HL-60 (cell line): ENCODE results near the gene NUTM2G.
"Not testable (repeated sequence)": the region's sequence is repeated elsewhere in the genome, so short reads cannot be mapped to it uniquely, and the experiment has no call there.

Experiments used
- GABPA ChIP-seq: IDR thresholded peaks from 2 replicates; pipeline ENCODE4 v1.6.1; 2012; ENCODE audit warnings: low read depth
- POLR2AphosphoS5 ChIP-seq: IDR thresholded peaks from 2 replicates; pipeline ENCODE4 v1.6.1; 2012; ENCODE audit warnings: low read depth
- SPI1 ChIP-seq: IDR thresholded peaks from 2 replicates; pipeline ENCODE4 v1.6.1; 2012; ENCODE audit warnings: low read depth, mild to moderate bottlenecking, borderline replicate concordance
- TF ChIP-seq, protein P1 (sequence below): IDR thresholded peaks from one replicate; pipeline ENCODE4 v1.5.1; 2011; ENCODE audit warnings: low read length, control low read depth, inconsistent platforms; ENCODE audit not compliant: insufficient read depth
- TF ChIP-seq, protein P2 (sequence below): IDR thresholded peaks from 2 replicates; pipeline ENCODE4 v1.6.1; 2012; ENCODE audit warnings: low read depth; ENCODE audit not compliant: insufficient replicate concordance

DNA sequence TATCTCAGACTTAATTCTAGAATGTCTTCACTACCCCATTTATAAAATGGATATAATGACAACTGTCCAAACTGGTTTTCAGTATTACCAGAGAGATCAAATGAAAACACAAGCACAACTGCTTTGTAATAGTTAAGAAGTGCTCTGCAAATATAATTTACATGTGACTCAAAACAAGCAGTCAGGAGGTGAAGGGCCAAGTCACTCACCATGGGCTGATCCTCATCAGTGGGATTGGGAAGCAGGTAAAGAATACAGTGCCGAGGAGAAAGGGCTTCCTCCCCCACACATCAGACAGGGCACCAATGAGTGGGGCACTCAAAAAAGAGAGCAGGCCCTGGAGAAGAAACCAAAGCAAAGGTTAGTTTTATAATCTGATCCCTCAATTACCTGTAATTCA lies 20.7 kb downstream of the NUTM2G start:
- TF ChIP-seq POLR2AphosphoS5, SPI1, GABPA: not testable (repeated sequence)
- TF ChIP-seq, protein P1, sequence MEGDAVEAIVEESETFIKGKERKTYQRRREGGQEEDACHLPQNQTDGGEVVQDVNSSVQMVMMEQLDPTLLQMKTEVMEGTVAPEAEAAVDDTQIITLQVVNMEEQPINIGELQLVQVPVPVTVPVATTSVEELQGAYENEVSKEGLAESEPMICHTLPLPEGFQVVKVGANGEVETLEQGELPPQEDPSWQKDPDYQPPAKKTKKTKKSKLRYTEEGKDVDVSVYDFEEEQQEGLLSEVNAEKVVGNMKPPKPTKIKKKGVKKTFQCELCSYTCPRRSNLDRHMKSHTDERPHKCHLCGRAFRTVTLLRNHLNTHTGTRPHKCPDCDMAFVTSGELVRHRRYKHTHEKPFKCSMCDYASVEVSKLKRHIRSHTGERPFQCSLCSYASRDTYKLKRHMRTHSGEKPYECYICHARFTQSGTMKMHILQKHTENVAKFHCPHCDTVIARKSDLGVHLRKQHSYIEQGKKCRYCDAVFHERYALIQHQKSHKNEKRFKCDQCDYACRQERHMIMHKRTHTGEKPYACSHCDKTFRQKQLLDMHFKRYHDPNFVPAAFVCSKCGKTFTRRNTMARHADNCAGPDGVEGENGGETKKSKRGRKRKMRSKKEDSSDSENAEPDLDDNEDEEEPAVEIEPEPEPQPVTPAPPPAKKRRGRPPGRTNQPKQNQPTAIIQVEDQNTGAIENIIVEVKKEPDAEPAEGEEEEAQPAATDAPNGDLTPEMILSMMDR, result not testable (repeated sequence)
- TF ChIP-seq, protein P2, sequence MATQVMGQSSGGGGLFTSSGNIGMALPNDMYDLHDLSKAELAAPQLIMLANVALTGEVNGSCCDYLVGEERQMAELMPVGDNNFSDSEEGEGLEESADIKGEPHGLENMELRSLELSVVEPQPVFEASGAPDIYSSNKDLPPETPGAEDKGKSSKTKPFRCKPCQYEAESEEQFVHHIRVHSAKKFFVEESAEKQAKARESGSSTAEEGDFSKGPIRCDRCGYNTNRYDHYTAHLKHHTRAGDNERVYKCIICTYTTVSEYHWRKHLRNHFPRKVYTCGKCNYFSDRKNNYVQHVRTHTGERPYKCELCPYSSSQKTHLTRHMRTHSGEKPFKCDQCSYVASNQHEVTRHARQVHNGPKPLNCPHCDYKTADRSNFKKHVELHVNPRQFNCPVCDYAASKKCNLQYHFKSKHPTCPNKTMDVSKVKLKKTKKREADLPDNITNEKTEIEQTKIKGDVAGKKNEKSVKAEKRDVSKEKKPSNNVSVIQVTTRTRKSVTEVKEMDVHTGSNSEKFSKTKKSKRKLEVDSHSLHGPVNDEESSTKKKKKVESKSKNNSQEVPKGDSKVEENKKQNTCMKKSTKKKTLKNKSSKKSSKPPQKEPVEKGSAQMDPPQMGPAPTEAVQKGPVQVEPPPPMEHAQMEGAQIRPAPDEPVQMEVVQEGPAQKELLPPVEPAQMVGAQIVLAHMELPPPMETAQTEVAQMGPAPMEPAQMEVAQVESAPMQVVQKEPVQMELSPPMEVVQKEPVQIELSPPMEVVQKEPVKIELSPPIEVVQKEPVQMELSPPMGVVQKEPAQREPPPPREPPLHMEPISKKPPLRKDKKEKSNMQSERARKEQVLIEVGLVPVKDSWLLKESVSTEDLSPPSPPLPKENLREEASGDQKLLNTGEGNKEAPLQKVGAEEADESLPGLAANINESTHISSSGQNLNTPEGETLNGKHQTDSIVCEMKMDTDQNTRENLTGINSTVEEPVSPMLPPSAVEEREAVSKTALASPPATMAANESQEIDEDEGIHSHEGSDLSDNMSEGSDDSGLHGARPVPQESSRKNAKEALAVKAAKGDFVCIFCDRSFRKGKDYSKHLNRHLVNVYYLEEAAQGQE, result not testable (repeated sequence)
